ENCODE measurements around the gene PTPRE. TPM values are rescaled to one million over a fixed set of nuclear protein-coding genes. Genes with fewer than 3 reads are reported as not detected.

PTPRE gene
- total RNA-seq, 1 donor from 2014 or later, result 20.4 TPM

DNA sequence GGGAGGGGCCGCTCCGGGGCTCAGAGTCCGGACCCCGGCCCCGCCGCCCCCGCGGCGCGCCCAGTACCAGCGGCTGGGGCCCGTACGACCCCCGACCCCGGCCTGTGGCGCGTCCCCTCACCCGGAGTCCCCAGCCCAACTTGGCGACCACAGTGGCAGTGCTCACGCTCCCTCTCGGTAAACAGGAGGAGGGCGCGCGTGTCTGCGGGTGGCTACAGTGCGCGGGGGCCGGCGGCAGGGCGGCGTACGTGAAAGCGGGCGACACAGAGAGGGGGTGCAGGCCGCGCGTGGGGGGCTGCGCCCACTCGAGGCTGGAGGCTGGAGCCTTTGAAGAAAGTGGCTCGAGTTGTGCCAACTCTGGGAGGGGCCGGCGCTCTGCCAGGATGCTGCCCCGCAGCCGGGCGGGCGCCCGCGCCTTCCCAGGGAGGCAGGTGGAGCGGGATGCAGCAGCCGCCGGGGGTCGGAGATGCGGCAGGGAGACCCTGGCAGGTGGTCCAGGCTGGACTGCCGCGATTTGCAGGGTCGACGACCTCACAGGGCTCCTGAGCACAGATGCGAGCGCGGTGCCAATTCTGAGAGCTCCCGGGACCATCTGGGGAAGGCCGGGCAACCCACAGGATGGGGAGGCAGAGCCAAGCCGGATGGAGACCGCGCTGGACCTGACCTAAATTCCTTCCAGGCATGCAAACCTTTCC lies 655 bp downstream of the PTPRE start:
- intact Hi-C loops (cut with micrococcal nuclease), result loop anchor here (1.0 to 2.0 kb wide), 2 partner anchors 162 to 243 kb away; no protein-coding TSS in a partner anchor

DNA sequence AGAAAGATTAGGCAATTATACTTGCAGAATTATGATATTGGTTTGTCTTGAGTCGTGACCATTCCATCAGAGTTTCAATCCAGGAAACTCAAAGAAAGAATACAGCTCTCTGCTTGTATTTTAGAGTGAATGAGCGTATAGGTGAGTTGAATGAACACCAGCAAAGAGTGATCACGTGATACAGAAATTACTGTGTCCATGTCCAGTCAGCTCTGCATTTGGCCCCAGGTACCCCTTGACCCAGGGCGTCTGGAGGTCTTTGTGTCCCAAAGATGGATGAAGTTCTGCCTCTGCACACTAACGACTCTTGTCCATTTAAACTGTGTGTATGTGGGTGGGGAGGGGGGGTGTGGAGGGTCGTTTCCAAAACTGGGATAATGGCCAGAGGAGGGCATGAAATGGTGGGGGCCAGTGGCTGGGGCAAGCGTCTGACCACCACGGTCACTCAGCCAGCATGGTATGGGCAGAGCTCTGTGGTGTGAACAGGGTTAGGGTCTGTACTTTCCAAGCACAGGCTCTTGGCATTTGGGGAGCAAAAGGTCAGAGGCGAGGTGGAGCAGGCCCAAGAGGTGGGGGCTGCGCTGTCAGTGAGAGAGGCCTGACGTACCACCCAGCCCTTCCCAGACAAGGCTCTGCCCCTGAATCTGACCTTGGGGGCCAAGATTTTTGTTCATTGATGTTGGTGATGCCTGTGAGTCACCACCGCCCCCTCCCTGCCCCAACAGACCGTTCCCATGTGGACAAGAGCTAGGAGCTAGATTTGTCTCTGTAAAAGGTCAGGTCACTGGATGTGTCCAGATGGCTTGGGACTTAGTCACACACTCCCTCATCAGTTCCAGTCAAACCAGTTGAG lies 1.4 kb downstream of the PTPRE start:
- intact Hi-C loops (cut with micrococcal nuclease), result no loop called here

DNA sequence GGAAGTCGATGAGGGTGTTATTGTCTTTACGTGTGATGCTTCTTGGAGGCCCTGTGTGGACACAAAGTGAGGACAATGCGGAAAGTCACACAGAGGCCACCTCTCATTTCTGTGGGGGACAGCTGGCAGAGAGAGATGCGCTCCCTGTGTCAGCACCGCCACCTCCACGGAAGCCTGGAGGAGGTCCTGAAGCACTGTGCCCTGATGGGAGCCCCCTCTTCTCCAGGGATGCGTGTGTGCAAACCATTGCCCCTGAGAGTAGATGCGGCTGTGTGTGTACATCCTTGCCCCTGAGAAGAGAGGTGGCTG lies 2.0 kb downstream of the PTPRE start:
- intact Hi-C loops (cut with micrococcal nuclease), result no loop called here

DNA sequence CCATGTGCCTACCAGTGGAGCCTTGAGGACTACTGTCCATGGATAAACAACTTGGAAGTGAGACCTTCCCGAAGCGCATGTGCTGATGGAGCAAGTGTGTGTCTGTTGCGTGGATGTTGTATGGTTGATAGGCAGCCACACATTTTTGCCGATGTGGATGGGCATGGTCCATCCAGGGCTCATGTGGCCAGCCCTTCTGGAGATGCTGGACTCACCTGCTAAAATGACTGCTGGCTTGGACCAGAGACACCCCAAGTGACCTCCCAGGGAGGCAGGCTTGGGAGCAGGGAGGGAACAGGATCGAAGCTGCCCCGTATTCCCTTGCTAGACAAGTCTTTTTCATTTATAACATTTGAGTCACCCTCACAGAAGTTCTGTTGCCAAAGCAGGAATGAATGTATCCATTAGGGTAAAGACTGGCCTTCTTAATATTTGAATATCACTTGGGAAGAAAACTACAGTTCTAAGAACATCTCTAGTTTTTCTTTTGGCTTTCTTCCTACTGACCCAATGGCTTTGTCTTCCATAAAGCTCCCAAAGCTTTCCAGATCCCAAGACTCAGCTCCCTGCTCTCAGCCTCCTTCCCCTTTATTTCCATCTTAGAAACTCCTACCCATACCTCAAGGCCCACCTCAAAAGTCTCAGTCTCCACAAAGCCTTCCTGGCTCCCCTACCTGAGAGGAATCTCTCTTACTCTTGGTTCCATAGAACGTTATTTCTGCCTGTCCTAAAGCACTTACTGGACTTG lies 3.0 kb downstream of the PTPRE start:
- intact Hi-C loops (cut with micrococcal nuclease), result no loop called here

DNA sequence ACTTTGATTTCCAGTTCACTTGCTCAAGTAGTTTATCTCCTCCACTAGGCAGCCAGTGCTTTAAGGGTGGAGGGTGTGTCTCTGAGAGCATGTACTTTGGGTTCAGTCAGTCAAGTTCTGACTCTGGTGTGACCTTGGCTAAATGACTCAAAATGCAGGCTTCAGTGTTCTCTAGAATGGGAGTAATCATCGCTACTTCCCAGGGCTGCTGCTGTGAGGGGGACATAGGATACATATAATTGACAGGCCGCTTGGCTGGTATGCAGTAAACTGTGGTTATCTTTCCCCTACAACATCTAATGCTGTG lies 3.5 kb downstream of the PTPRE start:
- intact Hi-C loops (cut with micrococcal nuclease), result no loop called here

DNA sequence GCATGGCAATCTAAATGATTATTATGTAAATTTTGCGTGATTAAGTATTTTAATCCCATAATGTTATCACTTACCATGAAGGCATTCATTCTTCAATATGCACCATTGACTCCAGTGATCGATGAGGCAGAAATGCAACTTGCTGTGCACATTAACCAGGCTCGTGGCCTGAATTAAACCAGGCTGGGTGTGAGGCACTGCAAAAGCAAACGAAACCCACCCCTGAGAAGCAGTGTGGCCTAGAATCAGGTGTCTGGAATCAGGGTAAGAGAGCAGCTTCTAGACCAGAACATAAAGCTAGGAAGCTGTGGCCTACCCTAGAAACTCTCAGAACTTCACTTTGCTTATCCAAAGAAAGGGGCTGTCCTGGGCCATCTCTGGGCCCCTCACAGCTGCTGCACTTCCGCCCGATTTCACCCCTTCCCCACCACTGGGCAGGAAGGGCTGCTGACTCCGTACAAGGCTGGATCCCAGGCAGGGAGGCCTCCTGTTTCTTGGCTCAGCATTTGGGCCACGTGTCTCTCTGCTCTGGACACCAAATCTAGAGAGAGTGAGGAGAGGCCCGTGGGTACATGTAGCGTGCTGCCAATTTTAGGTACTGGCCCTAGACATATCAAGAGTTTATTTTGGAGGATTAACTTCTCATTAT lies 4.4 kb downstream of the PTPRE start:
- intact Hi-C loops (cut with micrococcal nuclease), result no loop called here

DNA sequence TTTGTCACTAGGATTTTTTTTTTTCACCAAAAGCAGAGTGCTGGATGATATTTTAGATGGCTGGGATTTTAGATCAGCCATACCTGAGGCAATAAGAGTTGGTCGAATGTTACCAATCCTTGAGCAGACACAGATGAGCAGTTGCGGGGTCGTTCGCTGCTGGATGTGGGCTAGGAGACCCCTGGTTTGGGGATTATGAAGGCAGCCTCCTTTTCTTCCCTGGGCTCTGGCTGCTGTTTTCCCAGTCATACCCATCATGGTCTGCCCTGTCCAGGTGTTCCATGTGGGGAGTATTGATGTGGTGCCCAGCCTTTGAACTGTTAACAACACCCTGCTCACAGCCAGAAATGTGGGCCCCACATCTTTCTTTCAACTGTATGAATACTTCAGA lies 5.0 kb downstream of the PTPRE start:
- intact Hi-C loops (cut with micrococcal nuclease), result no loop called here

DNA sequence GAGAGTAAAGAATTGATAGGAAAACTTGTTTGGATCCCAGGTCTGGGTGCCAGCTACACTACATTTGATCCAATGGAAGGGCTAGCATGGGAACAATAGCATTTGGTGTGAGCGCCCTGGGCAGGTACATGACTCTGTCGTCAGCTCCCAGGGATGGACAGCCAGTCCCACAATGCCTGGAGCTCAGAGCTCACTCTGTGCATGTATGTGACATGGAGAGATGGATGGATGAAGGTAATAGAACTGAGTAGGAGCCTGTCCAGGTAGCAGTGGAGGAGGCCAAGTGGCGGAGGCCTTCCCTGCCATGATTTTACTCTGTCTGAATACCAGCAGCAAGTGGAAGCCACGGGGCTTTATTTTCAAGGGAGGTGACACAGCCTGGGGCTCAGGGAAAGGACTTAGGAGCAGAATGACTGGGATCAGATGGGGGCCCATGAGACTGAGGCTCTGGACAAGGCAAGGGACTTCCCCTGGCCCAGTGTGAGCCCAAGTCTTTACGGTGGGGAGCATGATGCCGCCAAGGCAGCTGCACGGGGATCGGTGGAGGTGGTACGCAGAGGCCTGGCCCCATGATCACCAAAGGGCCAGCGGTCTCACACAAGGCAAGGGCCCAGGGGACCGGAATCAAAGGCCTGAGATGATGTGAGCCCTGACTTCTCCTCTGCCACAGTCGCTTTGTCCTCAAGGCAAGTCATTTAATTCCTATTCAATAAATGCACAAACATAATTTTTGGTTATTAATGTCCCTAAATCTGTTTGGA lies 5.9 kb downstream of the PTPRE start:
- intact Hi-C loops (cut with micrococcal nuclease), result no loop called here

DNA sequence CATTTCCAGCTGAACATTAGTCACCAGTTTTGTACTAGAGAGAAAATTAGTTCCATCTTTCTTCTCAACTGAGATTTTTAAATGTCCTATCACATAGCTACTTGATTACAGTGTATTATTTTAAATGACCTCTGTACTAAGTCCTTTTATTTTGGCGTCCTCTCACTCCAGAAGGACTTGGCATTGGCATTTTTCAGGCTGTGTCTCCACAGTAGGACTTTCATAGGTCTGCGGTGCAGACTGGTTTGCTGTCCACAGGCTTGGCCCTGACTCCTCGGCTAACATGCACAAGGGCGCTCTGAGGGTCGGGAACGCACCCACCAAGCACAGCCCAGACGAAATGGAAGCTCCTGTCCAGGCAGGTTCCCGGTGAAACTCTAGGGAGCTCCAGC lies 6.5 kb downstream of the PTPRE start:
- intact Hi-C loops (cut with micrococcal nuclease), result no loop called here

DNA sequence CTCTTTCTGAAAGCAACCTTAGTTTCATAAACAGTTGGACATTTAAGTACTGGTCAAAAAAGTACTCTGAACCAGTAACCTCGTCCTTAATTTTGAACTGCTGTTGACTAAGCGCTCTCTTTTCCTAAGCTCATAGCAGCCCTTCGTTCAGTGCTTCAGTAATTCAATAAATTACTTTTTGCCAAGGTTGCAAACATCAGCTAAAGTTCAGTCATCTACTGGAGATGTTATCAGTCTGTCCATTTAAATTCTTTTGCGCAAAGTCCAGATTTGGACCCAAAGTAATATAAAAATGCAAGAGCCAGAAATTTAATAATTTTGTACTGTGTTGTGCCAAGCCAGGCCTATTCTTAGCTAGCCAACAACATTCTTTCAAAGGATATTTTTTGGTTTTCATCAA lies 8.4 kb downstream of the PTPRE start:
- intact Hi-C loops (cut with micrococcal nuclease), result no loop called here

DNA sequence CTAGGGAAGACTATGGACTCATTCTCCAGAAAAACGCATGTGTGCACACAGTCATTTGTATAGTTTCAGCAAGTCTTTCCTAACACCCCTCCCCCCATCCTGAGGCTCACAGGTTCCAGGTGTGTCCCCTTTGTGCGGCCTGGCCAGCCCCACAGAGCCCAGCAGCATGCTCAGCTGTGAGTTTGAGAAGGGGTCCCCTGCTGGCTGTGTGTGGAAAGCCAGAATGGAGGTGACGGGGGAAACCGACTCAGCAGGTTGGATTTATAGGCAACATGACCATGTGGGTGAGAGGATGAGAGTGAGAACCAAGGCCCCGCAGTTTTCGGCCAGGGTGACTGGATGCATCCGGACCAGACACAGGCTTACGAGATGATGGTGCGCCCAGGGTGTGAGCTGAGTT lies 9.9 kb downstream of the PTPRE start:
- intact Hi-C loops (cut with micrococcal nuclease), result no loop called here

DNA sequence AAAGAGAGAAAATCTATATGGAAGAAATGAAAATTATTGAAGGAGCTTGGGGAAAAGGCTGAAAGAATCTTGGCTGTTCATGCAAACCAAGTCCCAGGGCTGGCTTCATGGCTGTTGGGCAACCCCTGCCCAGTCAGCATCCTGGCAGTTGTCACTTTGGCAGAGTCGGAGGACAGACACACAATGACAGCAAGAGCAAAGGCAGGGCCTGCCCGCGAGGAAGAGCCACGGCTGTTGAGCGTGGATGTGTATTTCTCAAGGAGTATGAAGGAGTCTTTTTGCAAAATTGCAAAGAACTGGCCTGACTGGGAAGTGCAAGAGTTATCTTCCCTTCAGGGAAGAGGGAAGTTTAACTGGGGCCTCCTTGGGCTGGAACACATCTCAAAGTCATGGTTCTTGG lies 11.7 kb downstream of the PTPRE start:
- intact Hi-C loops (cut with micrococcal nuclease), result no loop called here

DNA sequence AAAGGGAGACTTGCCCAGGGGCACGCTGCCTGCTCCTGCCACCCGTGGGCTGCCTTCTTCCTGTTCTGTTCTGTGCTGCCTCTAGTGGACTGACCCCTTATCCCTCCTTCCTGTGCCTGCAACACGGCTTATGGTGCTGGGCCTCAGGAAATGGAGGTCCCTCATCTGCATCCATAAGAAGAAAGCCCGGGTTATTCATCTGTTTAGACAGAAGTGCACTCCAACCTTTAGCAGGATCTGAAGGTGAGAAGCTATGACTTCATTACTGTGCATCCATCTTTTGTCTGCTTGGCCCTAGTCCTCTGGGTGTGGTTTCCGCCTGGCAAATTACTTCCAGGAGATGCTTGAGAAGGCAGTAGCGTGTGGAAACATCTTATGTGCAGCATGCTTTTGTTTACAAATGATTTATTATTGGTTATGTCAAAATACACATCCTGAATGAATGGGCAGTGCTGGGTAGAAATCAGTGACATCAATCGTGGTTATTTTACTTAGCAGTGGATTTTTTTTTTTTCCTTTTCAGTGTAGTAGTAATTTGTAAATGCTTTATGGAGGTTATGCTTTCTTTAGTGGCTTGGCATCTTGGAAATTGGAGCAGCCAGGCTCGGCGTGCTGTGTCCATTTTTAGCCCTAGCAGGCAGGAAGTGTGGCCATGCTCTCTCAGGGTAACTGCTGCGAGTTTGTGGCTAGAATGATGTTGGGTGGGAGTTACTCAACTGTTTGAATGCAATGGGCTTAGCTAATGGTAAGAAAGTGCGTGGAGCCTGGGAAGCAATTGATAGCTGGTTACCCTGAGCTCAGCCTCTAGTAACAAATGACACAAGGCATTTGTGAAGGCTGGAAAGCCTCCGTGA lies 12.7 kb downstream of the PTPRE start:
- intact Hi-C loops (cut with micrococcal nuclease), result no loop called here

DNA sequence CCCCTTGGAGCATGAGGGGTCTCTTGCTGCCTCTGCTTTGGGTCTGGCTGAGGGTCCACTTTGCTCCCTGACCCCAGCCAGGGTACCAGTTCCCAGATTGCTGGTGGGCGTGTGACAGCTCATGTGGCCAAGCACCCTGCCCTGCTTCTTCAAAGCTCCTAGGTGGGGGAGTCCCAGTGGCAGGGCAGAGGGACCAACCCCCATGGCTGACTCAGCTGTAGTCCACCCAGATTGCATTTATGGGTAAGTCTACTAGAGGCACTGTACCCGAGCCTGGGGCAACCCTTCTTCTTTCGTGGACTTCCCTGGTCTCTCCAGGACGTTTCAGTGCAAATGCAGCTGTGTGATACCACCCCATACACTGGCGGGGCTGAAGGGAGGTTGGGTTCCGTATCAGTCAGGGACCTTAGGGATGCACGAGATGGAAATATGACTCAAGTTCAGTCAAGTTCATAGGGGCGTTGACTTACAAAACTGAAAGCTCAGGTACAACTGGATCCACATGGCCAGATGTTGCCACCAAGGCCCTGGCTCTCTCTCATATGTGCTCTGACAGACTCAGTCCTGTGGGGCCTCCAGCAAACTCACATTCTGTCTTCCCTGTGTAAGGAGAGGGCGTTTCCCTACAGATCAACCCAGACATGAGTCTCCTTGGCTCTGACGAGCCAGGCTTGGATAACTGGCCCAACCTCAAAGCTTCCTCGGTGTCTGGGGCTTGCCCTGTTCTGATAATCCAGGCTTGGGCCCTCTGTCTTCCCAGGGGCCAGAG lies 13.6 kb downstream of the PTPRE start:
- intact Hi-C loops (cut with micrococcal nuclease), result no loop called here

DNA sequence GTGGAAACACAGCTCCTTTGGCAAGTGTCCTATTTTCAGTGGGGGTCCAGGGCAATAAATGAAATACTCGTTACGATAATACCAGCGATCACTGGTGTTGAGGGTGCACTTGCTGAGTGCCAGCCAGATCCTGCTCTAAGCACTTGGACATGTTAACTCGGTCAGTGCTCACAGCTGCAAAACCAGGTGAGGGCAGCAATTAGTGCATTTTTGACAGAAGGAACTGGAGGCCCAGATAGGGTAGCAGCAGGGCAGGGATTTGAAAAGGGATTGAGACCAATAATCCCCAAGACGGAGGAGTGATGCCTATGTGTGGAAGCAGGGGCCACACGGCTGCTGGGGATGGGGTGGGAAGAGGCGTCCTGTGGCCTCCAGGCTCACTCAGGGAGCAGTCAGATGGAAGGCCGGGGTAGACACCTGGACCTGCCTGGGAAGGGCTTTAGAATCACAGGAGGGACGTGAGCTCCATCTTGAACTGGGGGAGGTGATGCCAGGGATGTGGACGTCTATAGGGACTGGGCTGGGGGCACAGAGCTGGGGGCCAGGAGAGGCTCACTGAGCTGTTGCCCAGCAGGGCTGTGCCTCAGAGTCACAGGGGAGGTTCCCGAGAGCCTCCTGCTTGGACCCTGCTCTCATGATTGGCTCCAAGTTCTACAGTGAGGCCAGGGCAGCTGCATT lies 14.3 kb downstream of the PTPRE start:
- intact Hi-C loops (cut with micrococcal nuclease), result no loop called here

DNA sequence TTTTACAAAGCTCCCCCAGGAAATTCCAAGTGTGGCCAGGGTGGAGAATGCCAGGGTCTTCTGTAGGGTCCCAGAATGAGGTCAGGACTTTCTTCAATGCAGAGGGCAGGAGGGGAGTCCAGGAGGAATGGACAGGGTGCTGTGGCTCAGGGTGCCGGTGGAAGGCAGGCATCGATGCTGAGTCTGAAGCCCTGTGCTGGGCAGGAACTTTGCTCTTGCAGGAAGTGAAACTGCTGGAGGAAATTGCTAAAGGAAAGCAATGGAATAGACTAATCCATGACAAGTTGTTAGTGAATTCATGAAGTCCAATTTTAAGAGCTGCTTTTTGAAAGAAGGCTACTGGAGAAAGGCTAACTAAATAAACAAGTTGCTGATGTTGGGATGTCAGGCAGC lies 14.8 kb downstream of the PTPRE start:
- intact Hi-C loops (cut with micrococcal nuclease), result no loop called here

DNA sequence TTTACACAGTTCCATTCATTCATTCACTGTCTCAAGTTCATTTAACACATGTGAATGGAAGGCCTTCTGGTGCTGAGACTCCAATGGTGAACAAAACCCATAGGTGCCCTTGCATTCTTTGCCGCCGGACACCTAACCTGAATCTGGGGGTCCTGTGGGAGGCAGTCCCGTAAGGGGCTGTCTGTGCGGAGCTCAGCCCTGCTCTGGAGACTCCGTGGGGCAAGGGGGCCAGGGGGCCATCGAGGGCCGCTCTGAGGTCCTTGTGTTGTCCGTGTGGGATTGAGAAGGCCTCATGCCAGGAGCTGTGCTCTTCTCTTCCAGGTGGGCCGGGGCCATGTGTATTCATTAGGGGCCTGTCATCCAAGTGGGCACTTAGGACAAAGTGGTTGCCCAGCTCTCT lies 15.3 kb downstream of the PTPRE start:
- intact Hi-C loops (cut with micrococcal nuclease), result no loop called here

DNA sequence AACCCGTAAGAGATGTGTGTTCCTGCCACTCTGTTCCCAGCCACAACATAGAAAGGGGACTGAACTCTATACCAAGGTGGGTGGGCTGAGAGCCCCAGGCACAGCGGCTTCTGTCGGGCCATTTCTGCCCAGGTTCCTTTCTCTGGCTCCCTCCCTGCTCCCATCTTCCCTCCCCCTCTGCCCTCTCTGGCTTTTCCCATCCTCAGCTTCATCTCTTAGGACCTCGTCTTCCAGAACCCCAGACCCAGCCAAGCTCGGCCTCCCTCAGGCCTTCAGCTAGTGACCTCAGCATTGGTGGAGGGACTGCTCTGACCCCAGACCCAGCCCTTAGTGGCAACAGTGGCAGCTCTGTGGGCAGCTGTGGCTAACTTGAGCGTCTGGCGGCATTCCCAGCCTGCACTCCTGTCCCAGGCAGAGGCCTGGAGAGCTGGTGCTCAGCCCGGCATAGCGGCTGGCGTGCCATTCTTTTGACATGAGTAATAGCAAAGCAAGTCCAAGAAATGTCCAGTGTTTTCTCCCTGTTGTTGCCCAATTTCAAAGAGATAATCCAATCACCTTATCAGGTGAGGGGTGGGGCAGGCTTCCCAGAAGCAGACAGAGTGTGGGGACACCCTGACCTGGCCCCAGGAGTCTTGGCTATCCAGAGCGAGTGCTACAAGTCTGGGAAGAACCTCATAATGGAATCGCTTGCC lies 15.9 kb downstream of the PTPRE start:
- intact Hi-C loops (cut with micrococcal nuclease), result no loop called here

Measured in T-helper 2 cell treated with Interferon-gamma antibody and Interleukin-4, amounts not matched to agents 100 ng/mL and 5 ng/mL, for 36 hours (primary cell).